HepG2 (cell line): Measurements from ENCODE around the gene ADAD2. TPM values are rescaled to one million over a fixed set of nuclear protein-coding genes. Genes with fewer than 3 reads are reported as not detected.

Experiments
- CC2D1A ChIP-seq: sonication (generic); formaldehyde crosslinking; IDR thresholded peaks from 2 replicates; pipeline ENCODE4 v1.8.1; 2023; ENCODE audit warnings: mild to moderate bottlenecking, missing genetic modification reagents
- ETV5 ChIP-seq: IDR thresholded peaks from 2 replicates; pipeline ENCODE4 v1.6.1; 2018; ENCODE audit warnings: missing biosample characterization, missing genetic modification reagents, inconsistent platforms, borderline replicate concordance
- HNRNPLL ChIP-seq: fragments of 200-400 bp; formaldehyde crosslinking; IDR thresholded peaks from 2 replicates; pipeline ENCODE4 v1.6.1; 2017; ENCODE audit warnings: mild to moderate bottlenecking, low read depth, low read length; ENCODE audit not compliant: poor library complexity, severe bottlenecking
- HOXA9 ChIP-seq: sonication (generic); formaldehyde crosslinking; IDR thresholded peaks from 2 replicates; pipeline ENCODE4 v1.8.1; 2022; ENCODE audit warnings: missing genetic modification reagents, mild to moderate bottlenecking, moderate library complexity, borderline replicate concordance
- KAT2B ChIP-seq: fragments of 150-350 bp; IDR thresholded peaks from 2 replicates; pipeline ENCODE4 v1.6.1; 2014; ENCODE audit warnings: low read depth, low read length, borderline replicate concordance
- MEIS2 ChIP-seq: sonication (generic); formaldehyde crosslinking; IDR thresholded peaks from 2 replicates; pipeline ENCODE4 v1.9.0; 2021; ENCODE audit warnings: mild to moderate bottlenecking, missing genetic modification reagents
- NBN ChIP-seq: fragments of 450-650 bp; conservative IDR thresholded peaks from 2 replicates; pipeline ENCODE4 v1.6.1; 2017
- NR2F2 ChIP-seq: IDR thresholded peaks from 2 replicates; pipeline ENCODE4 v1.6.1; 2012; ENCODE audit warnings: low read depth, inconsistent platforms, borderline replicate concordance
- RELA ChIP-seq: sonication (generic); formaldehyde crosslinking; IDR thresholded peaks from 2 replicates; pipeline ENCODE4 v1.4.0; 2020; ENCODE audit warnings: missing genetic modification reagents
- SALL1 ChIP-seq: sonication (generic); formaldehyde crosslinking; IDR thresholded peaks from 2 replicates; pipeline ENCODE4 v1.8.0; 2022; ENCODE audit warnings: mild to moderate bottlenecking, missing genetic modification reagents
- TEAD3 ChIP-seq: optimal IDR thresholded peaks from 2 replicates; pipeline ENCODE3; 2016; ENCODE audit warnings: borderline replicate concordance
- ZBTB14 ChIP-seq: sonication (generic); formaldehyde crosslinking; IDR thresholded peaks from 2 replicates; pipeline ENCODE4 v1.4.0; 2020; ENCODE audit warnings: missing genetic modification reagents
- ZBTB42 ChIP-seq: sonication (generic); formaldehyde crosslinking; IDR thresholded peaks from 2 replicates; pipeline ENCODE4 v1.5.0; 2020; ENCODE audit warnings: mild to moderate bottlenecking, missing genetic modification reagents
- ZBTB7B ChIP-seq: sonication (generic); formaldehyde crosslinking; IDR thresholded peaks from 2 replicates; pipeline ENCODE4 v1.4.0; 2020; ENCODE audit warnings: missing genetic modification reagents
- ZGPAT ChIP-seq: IDR thresholded peaks from 2 replicates; pipeline ENCODE4 v1.6.1; 2016; ENCODE audit warnings: mild to moderate bottlenecking
- ZNF101 ChIP-seq: sonication (generic); formaldehyde crosslinking; IDR thresholded peaks from 2 replicates; pipeline ENCODE4 v1.4.0; 2020; ENCODE audit warnings: mild to moderate bottlenecking, low read depth, missing genetic modification reagents, borderline replicate concordance
- ZNF34 ChIP-seq: sonication (generic); formaldehyde crosslinking; IDR thresholded peaks from 2 replicates; pipeline ENCODE4 v1.4.0; 2020; ENCODE audit warnings: mild to moderate bottlenecking, missing genetic modification reagents, borderline replicate concordance
- ZNF501 ChIP-seq: sonication (generic); formaldehyde crosslinking; IDR thresholded peaks from 2 replicates; pipeline ENCODE4 v1.5.1; 2020; ENCODE audit warnings: mild to moderate bottlenecking, moderate library complexity, missing genetic modification reagents
- ZNF512B ChIP-seq: sonication (generic); formaldehyde crosslinking; IDR thresholded peaks from 2 replicates; pipeline ENCODE4 v1.5.1; 2020; ENCODE audit warnings: missing genetic modification reagents, mild to moderate bottlenecking, borderline replicate concordance
- ZNF549 ChIP-seq: sonication (generic); formaldehyde crosslinking; IDR thresholded peaks from 2 replicates; pipeline ENCODE4 v1.5.0; 2020; ENCODE audit warnings: missing genetic modification reagents
- ZNF879 ChIP-seq: sonication (generic); formaldehyde crosslinking; IDR thresholded peaks from 2 replicates; pipeline ENCODE4 v1.8.1; 2023; ENCODE audit warnings: missing genetic modification reagents
- ZSCAN21 ChIP-seq: sonication (generic); formaldehyde crosslinking; IDR thresholded peaks from 2 replicates; pipeline ENCODE4 v1.8.0; 2022; ENCODE audit warnings: mild to moderate bottlenecking, missing genetic modification reagents, moderate library complexity, borderline replicate concordance
- polyA plus RNA-seq, 8 experiments: library from polyadenylated mRNA; depleted of rRNA in 3 of 8; stranded (reverse) in 7 of 8; unstranded in 1 of 8; fragments of >200 nt; fragmentation: Illumina TruSeq in 4 of 8; extraction: Trizol in 4 of 8; gene quantifications; 2 replicates each; pipeline versions ENCODE4 v1.2.1 to v1.2.3, GENCODE V29; 2011 to 2016; ENCODE audit warnings: low read depth in 4 of 8, missing spikeins in 1 of 8, mixed read lengths in 1 of 8; ENCODE audit not compliant: insufficient read depth in 1 of 8
- total RNA-seq, 5 experiments: library from RNA; depleted of rRNA; stranded (reverse); fragments of >200 nt; fragmentation: Illumina TruSeq; extraction: Trizol; gene quantifications; 2 replicates each; pipeline ENCODE4 v1.2.3, GENCODE V29; 2016; ENCODE audit warnings: low read depth in 1 of 5

ADAD2 gene
- total and polyA plus RNA-seq, 2 of the 13 experiments (the other 11 are each of a cell fraction or from before 2014, with no cell fraction given) = not detected

GRCh38 chr16:84186685-84187437, 4.1 kb upstream of the ADAD2 start, which contains the start of gene TAF1C (continued):
- TF ChIP-seq ZNF512B (no peak), KAT2B (no peak), ZNF501 (CRISPR knock-in tag) (peak; percentile 96), ZNF101 (CRISPR knock-in tag) (no peak), ZBTB42 (CRISPR knock-in tag) (no peak), HOXA9 (no peak), NR2F2 (no peak), MEIS2 (CRISPR knock-in tag) (peak; percentile 61), HNRNPLL (peak; percentile 69), ETV5 (CRISPR knock-in tag) (peak; percentile 90), ZNF34 (no peak), ZGPAT (CRISPR knock-in tag) (peak; percentile 88), ZBTB14 (peak; percentile 63), ZSCAN21 (CRISPR knock-in tag) (no peak), ZBTB7B (CRISPR knock-in tag) (peak; percentile 80), ZNF879 (CRISPR knock-in tag) (peak; percentile 66; the same call in 1 of the 2 replicates), ZNF549 (CRISPR knock-in tag) (0 out of 2 replicates have a peak, but pooled peaks have one; percentile 35), RELA (CRISPR knock-in tag) (0 out of 2 replicates have a peak, but pooled peaks have one; percentile 63), NBN (no peak), CC2D1A (CRISPR knock-in tag) (no peak), TEAD3 (peak; percentile 52), SALL1 (peak; percentile 80)
